LNCAP (cell line): Measurements from ENCODE around the gene WFDC10B.

Experiments
- TF ChIP-seq, protein P1 (sequence below): fragments of 450-650 bp; IDR thresholded peaks from 2 replicates; pipeline ENCODE4 v1.5.1; 2017; ENCODE audit warnings: mild to moderate bottlenecking

The WFDC10B gene

GRCh38 chr20:45704969-45705637 lies at the start of gene WFDC10B:
Gene WFDC10B, minus strand, starts transcription at chr20:45705019. Its CDS starts 19,027 bp downstream, at chr20:45685992.
- TF ChIP-seq, protein P1, sequence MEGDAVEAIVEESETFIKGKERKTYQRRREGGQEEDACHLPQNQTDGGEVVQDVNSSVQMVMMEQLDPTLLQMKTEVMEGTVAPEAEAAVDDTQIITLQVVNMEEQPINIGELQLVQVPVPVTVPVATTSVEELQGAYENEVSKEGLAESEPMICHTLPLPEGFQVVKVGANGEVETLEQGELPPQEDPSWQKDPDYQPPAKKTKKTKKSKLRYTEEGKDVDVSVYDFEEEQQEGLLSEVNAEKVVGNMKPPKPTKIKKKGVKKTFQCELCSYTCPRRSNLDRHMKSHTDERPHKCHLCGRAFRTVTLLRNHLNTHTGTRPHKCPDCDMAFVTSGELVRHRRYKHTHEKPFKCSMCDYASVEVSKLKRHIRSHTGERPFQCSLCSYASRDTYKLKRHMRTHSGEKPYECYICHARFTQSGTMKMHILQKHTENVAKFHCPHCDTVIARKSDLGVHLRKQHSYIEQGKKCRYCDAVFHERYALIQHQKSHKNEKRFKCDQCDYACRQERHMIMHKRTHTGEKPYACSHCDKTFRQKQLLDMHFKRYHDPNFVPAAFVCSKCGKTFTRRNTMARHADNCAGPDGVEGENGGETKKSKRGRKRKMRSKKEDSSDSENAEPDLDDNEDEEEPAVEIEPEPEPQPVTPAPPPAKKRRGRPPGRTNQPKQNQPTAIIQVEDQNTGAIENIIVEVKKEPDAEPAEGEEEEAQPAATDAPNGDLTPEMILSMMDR: no peak

GRCh38 chr20:45752746-45753145 lies 47.9 kb upstream of the WFDC10B start:
- TF ChIP-seq, protein P1: no peak

DNA sequence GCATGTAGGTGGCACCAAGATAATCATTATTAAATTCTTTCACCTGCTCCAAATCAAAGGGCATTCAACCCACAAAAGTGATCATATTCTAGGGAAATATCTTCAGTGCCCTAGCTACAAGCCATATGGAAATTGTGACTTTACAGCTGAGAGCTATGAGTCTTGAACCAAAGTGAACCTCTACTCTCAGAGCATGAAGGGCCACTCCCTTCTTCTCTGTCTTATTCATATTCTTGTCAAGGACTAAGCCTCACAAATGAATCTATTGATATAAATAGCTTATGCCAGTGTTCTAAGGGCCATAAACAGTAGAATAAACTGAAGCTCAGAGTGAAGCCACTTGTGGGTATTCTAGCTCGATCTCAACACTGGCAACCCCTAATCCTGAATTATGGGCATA lies 46.9 kb upstream of the WFDC10B start:
- TF ChIP-seq, protein P1: no peak

GRCh38 chr20:45745015-45745414 lies 40.2 kb upstream of the WFDC10B start:
- TF ChIP-seq, protein P1: no peak

GRCh38 chr20:45742596-45742995 lies 37.8 kb upstream of the WFDC10B start:
- TF ChIP-seq, protein P1: no peak

GRCh38 chr20:45735988-45736387 lies 31.2 kb upstream of the WFDC10B start:
- TF ChIP-seq, protein P1: no peak

GRCh38 chr20:45735552-45735951 lies 30.7 kb upstream of the WFDC10B start:
- TF ChIP-seq, protein P1: no peak

DNA sequence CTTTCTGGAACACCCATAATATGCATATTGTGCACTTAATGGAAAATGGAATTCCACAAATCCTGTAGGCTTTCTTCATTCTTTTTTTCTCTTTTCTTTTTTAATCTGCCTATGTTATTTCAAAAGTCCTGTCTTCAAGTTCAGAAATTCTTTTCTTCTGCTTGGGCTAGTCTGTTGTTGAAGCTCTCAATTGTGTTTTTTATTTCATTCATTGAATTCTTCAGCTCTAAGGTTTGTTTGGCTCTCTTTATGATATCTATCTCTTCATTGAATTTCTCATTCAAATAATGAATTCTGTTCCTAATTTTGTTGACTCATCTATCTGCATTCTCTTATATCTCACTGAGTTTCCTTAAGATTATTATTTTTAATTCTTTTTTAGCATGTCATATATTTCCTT lies 27.4 kb upstream of the WFDC10B start:
- TF ChIP-seq, protein P1: no peak
